SK-N-MC (cell line): ENCODE data around the gene PSG6.
"Not testable (repeated sequence)": the region's sequence is repeated elsewhere in the genome, so short reads cannot be mapped to it uniquely, and the experiment has no call there.

Experiments
- EZH2 ChIP-seq: fragments of 200-600 bp; sonication (generic); IDR thresholded peaks from one replicate; pipeline ENCODE4 v1.6.1; 2017; ENCODE audit warnings: antibody characterized with exemption
- FOXP2 ChIP-seq: optimal IDR thresholded peaks from 2 replicates; pipeline ENCODE3; 2011; ENCODE audit warnings: mild to moderate bottlenecking, moderate library complexity; ENCODE audit not compliant: insufficient read depth; ENCODE audit errors: extremely low read length, control extremely low read depth
- POLR2AphosphoS5 ChIP-seq: IDR thresholded peaks from 2 replicates; pipeline ENCODE4 v1.6.1; 2012; ENCODE audit warnings: mild to moderate bottlenecking, low read depth, low read length, borderline replicate concordance

- not testable (repeated sequence) for TF ChIP-seq EZH2, POLR2AphosphoS5, FOXP2
Measured at GRCh38 chr19:42856866-42857543, 60.7 kb downstream of the PSG6 start.
